ENCODE data around the gene GPBP1.

- no peak for TF ChIP-seq EP300 (IDR thresholded peaks at IDR 0.05)
- no peak for TF ChIP-seq POLR2AphosphoS5 (IDR thresholded peaks at IDR 0.05)
- no peak for TF ChIP-seq CTCF (IDR thresholded peaks at IDR 0.05)
- no peak for TF ChIP-seq POLR2A (IDR thresholded peaks at IDR 0.05)
Observed at GRCh38 chr5:57311921-57312735, 138.3 kb downstream of the GPBP1 start.
